LoVo (cell line): Measurements from ENCODE around the gene DNAJB13.
"Not testable (repeated sequence)": the region's sequence is repeated elsewhere in the genome, so short reads cannot be mapped to it uniquely, and the experiment has no call there.

ENCODE experiments used
- DNase-seq: peaks from one replicate; pipeline ENCODE4 v3.0.0-alpha.2; 2016; ENCODE audit warnings: low spot score

Gene DNAJB13

GRCh38 chr11:73950869-73951710 lies at the start of gene DNAJB13:
TSS of gene DNAJB13 (plus strand) at chr11:73951026. CDS start at chr11:73951070, 44 bp downstream.
- DNase-seq, result no peak

GRCh38 chr11:73902303-73902702 lies 48.5 kb upstream of the DNAJB13 start:
- DNase-seq, result no peak

GRCh38 chr11:73907191-73907590 lies 43.6 kb upstream of the DNAJB13 start:
- peak; percentile 4 for DNase-seq

GRCh38 chr11:73912026-73912425 lies 38.8 kb upstream of the DNAJB13 start:
- DNase-seq, result no peak

- DNase-seq, result no peak
These were observed 37.4 kb upstream of the DNAJB13 start for GRCh38 chr11:73913472-73913871.

- no peak for DNase-seq
These were observed 36.5 kb upstream of the DNAJB13 start for GRCh38 chr11:73914284-73914683.

- DNase-seq, result no peak
These were observed 34.4 kb upstream of the DNAJB13 start for GRCh38 chr11:73916435-73916834.

- no peak for DNase-seq
These were observed 29.6 kb upstream of the DNAJB13 start for GRCh38 chr11:73921180-73921579.

GRCh38 chr11:73929388-73929787 lies 21.4 kb upstream of the DNAJB13 start:
- DNase-seq, result no peak

- peak; percentile 38 for DNase-seq
These were observed 19.7 kb upstream of the DNAJB13 start for GRCh38 chr11:73931039-73931645.

GRCh38 chr11:73931951-73932350 lies 18.9 kb upstream of the DNAJB13 start:
- no peak for DNase-seq

GRCh38 chr11:73932781-73933180 lies 18.0 kb upstream of the DNAJB13 start:
- no peak for DNase-seq

GRCh38 chr11:73936047-73936446 lies 14.8 kb upstream of the DNAJB13 start:
- DNase-seq, result not testable (repeated sequence)

GRCh38 chr11:73939096-73939495 lies 11.7 kb upstream of the DNAJB13 start:
- DNase-seq, result no peak

- DNase-seq, result no peak
These were observed 9.8 kb upstream of the DNAJB13 start for GRCh38 chr11:73940801-73941570.

- no peak for DNase-seq
These were observed 8.8 kb upstream of the DNAJB13 start for GRCh38 chr11:73942010-73942409.

GRCh38 chr11:73944085-73944484 lies 6.7 kb upstream of the DNAJB13 start:
- no peak for DNase-seq

GRCh38 chr11:73944901-73945300 lies 5.9 kb upstream of the DNAJB13 start:
- DNase-seq, result no peak

- no peak for DNase-seq
These were observed 5.4 kb upstream of the DNAJB13 start for GRCh38 chr11:73945396-73945795.

GRCh38 chr11:73946798-73947458 lies 3.9 kb upstream of the DNAJB13 start:
- DNase-seq, result no peak

- DNase-seq, result no peak
These were observed 1.6 kb upstream of the DNAJB13 start for GRCh38 chr11:73949246-73949645.

GRCh38 chr11:73949912-73950311 lies 914 bp upstream of the DNAJB13 start:
- DNase-seq, result no peak
